GM03348 (cell line): ENCODE results near the gene SFTPA1.
"Not testable (repeated sequence)": the region's sequence is repeated elsewhere in the genome, so short reads cannot be mapped to it uniquely, and the experiment has no call there.

Experiments used
- DNase-seq: peaks from one replicate; pipeline ENCODE4 v3.0.0; 2012; ENCODE audit warnings: low spot score

Gene SFTPA1

GRCh38 chr10:79611193-79611976, 646 bp downstream of the SFTPA1 start:
- peak; percentile 25 for DNase-seq

- no peak for DNase-seq
Observed at GRCh38 chr10:79615577-79615976, 4.8 kb downstream of the SFTPA1 start.

GRCh38 chr10:79616164-79616563, 5.4 kb downstream of the SFTPA1 start:
- DNase-seq: no peak

GRCh38 chr10:79623663-79624062, 12.9 kb downstream of the SFTPA1 start:
- DNase-seq: not testable (repeated sequence)

GRCh38 chr10:79627075-79627474, 16.3 kb downstream of the SFTPA1 start:
- DNase-seq: no peak

GRCh38 chr10:79628083-79628482, 17.3 kb downstream of the SFTPA1 start:
- no peak for DNase-seq

GRCh38 chr10:79628988-79629954, 18.5 kb downstream of the SFTPA1 start:
- no peak for DNase-seq

- no peak for DNase-seq
Observed at GRCh38 chr10:79629955-79630327, 19.2 kb downstream of the SFTPA1 start.

GRCh38 chr10:79636654-79637199, 26.0 kb downstream of the SFTPA1 start:
- not testable (repeated sequence) for DNase-seq

GRCh38 chr10:79638318-79638717, 27.6 kb downstream of the SFTPA1 start:
- no peak for DNase-seq

GRCh38 chr10:79652695-79653094, 42.0 kb downstream of the SFTPA1 start:
- not testable (repeated sequence) for DNase-seq

- DNase-seq: not testable (repeated sequence)
Observed at GRCh38 chr10:79663287-79663686, 52.5 kb downstream of the SFTPA1 start.

GRCh38 chr10:79664686-79665085, 53.9 kb downstream of the SFTPA1 start:
- not testable (repeated sequence) for DNase-seq
